ENCODE measurements around the gene EIF4G3.
"Not testable (repeated sequence)": the region's sequence is repeated elsewhere in the genome, so short reads cannot be mapped to it uniquely, and the experiment has no call there.

EIF4G3 gene

GRCh38 chr1:21184276-21184675 lies 7.6 kb upstream of the EIF4G3 start:
- DNase-seq, result no peak

- no peak for DNase-seq
These were observed 5.6 kb upstream of the EIF4G3 start for GRCh38 chr1:21182181-21182731.

- not testable (repeated sequence) for DNase-seq
These were observed 1.6 kb upstream of the EIF4G3 start for GRCh38 chr1:21178271-21178670.

- DNase-seq, result peak; percentile 19 to 41 (median 38)
These were observed 771 bp downstream of the EIF4G3 start for GRCh38 chr1:21175670-21176581.

- DNase-seq, result no peak
These were observed 1.4 kb downstream of the EIF4G3 start for GRCh38 chr1:21175324-21175669.

- no peak for DNase-seq
These were observed 1.9 kb downstream of the EIF4G3 start for GRCh38 chr1:21174654-21175323.

- DNase-seq, result no peak
These were observed 2.5 kb downstream of the EIF4G3 start for GRCh38 chr1:21174230-21174629.

GRCh38 chr1:21173096-21173495 lies 3.6 kb downstream of the EIF4G3 start:
- DNase-seq, result not testable (repeated sequence)

GRCh38 chr1:21170837-21171236 lies 5.9 kb downstream of the EIF4G3 start:
- not testable (repeated sequence) for DNase-seq

- no peak for DNase-seq
These were observed 8.3 kb downstream of the EIF4G3 start for GRCh38 chr1:21168444-21168843.

GRCh38 chr1:21165646-21166045 lies 11.1 kb downstream of the EIF4G3 start:
- no peak for DNase-seq

GRCh38 chr1:21165076-21165475 lies 11.6 kb downstream of the EIF4G3 start:
- DNase-seq, result no peak

GRCh38 chr1:21164266-21164665 lies 12.4 kb downstream of the EIF4G3 start:
- DNase-seq, result no peak

- no peak for DNase-seq
These were observed 13.8 kb downstream of the EIF4G3 start for GRCh38 chr1:21162740-21163464.

- no peak for DNase-seq
These were observed 14.9 kb downstream of the EIF4G3 start for GRCh38 chr1:21161842-21162241.

GRCh38 chr1:21160263-21160796 lies 16.4 kb downstream of the EIF4G3 start:
- no peak for DNase-seq

- no peak for DNase-seq
These were observed 18.8 kb downstream of the EIF4G3 start for GRCh38 chr1:21157868-21158267.

- no peak for DNase-seq
These were observed 19.6 kb downstream of the EIF4G3 start for GRCh38 chr1:21157054-21157453.

- DNase-seq, result no peak
These were observed 20.7 kb downstream of the EIF4G3 start for GRCh38 chr1:21156019-21156418.

- DNase-seq, result no peak
These were observed 22.0 kb downstream of the EIF4G3 start for GRCh38 chr1:21154717-21155116.

- DNase-seq, result no peak
These were observed 23.3 kb downstream of the EIF4G3 start for GRCh38 chr1:21153388-21153787.

GRCh38 chr1:21152423-21153100 lies 24.1 kb downstream of the EIF4G3 start:
- no peak for DNase-seq

Data from activated CD4-positive, CD25-positive, alpha-beta regulatory T cell (primary cell).